Liver (tissue), 9 donors: ENCODE results near the gene INPP5A. TPM values are rescaled to one million over a fixed set of nuclear protein-coding genes. Genes with fewer than 3 reads are reported as not detected.

ENCODE experiments used
- DNase-seq: peaks from one replicate; pipeline ENCODE4 v3.0.0-alpha.2; 2017; ENCODE audit warnings: low spot score
- H3K27ac ChIP-seq, 2 donors: one replicate each; pipeline ENCODE4 v1.7.0; 2013; ENCODE audit warnings: inconsistent platforms in 2 of 2, low read length in 2 of 2, control low read depth in 1 of 2, low read depth in 1 of 2, mild to moderate bottlenecking in 1 of 2
- H3K27me3 ChIP-seq, 4 donors: one replicate each; pipeline versions ENCODE4 v1.6.1 to v1.7.0; 2013; ENCODE audit warnings: low read length in 3 of 4, inconsistent platforms in 1 of 4, mild to moderate bottlenecking in 1 of 4, moderate library complexity in 1 of 4; ENCODE audit not compliant: control insufficient read depth in 4 of 4, insufficient read depth in 4 of 4
- H3K36me3 ChIP-seq, 4 donors: one replicate each; pipeline versions ENCODE4 v1.6.1 to v1.7.0; 2013; ENCODE audit warnings: low read length in 3 of 4, mild to moderate bottlenecking in 3 of 4, low read depth in 1 of 4, moderate library complexity in 1 of 4; ENCODE audit not compliant: control insufficient read depth in 4 of 4, insufficient read depth in 3 of 4
- H3K4me1 ChIP-seq, 4 donors: one replicate each; pipeline versions ENCODE4 v1.6.1 to v1.7.0; 2013; ENCODE audit warnings: low read length in 3 of 4, mild to moderate bottlenecking in 3 of 4, moderate library complexity in 1 of 4; ENCODE audit not compliant: control insufficient read depth in 4 of 4, insufficient read depth in 4 of 4
- H3K4me3 ChIP-seq, 3 donors: one replicate each; pipeline versions ENCODE4 v1.6.1 to v1.7.0; 2013; ENCODE audit warnings: low read length in 3 of 3, control low read depth in 1 of 3, low read depth in 1 of 3, mild to moderate bottlenecking in 1 of 3
- H3K9ac ChIP-seq, 2 donors: one replicate each; pipeline ENCODE4 v1.7.0; 2013; ENCODE audit warnings: low read length in 2 of 2, mild to moderate bottlenecking in 2 of 2, moderate library complexity in 2 of 2, control low read depth in 1 of 2, low read depth in 1 of 2
- H3K9me3 ChIP-seq, 4 donors: one replicate each; pipeline versions ENCODE4 v1.6.1 to v1.7.0; 2013; ENCODE audit warnings: low read length in 3 of 4; ENCODE audit not compliant: control insufficient read depth in 4 of 4
- FOXA1 ChIP-seq: IDR thresholded peaks from 2 replicates; pipeline ENCODE4 v1.6.1; 2016; ENCODE audit warnings: antibody characterized with exemption
- FOXA2 ChIP-seq: IDR thresholded peaks from 2 replicates; pipeline ENCODE4 v1.6.1; 2016; ENCODE audit warnings: antibody characterized with exemption
- GABPA ChIP-seq, 2 donors: IDR thresholded peaks in 1 of 2; conservative IDR thresholded peaks in 1 of 2; 2 replicates each; pipeline ENCODE4 v1.6.1; 2016; ENCODE audit warnings: antibody characterized with exemption in 2 of 2, mild to moderate bottlenecking in 1 of 2, moderate library complexity in 1 of 2
- HNF4A ChIP-seq, 2 donors: conservative IDR thresholded peaks; 2 replicates each; pipeline ENCODE4 v1.6.1; 2016; ENCODE audit warnings: antibody characterized with exemption in 2 of 2, mild to moderate bottlenecking in 2 of 2
- HNF4G ChIP-seq: IDR thresholded peaks from 2 replicates; pipeline ENCODE4 v1.6.1; 2016; ENCODE audit warnings: antibody characterized with exemption
- JUND ChIP-seq, 2 donors: IDR thresholded peaks; 2 replicates each; pipeline ENCODE4 v1.6.1; 2016; ENCODE audit warnings: antibody characterized with exemption in 2 of 2
- NR2F2 ChIP-seq: IDR thresholded peaks from 2 replicates; pipeline ENCODE4 v1.6.1; 2016; ENCODE audit warnings: antibody characterized with exemption
- RAD21 ChIP-seq, 2 donors: IDR thresholded peaks; 2 replicates each; pipeline ENCODE4 v1.6.1; 2016; ENCODE audit warnings: antibody characterized with exemption in 2 of 2, mild to moderate bottlenecking in 2 of 2
- RXRA ChIP-seq, 2 donors: IDR thresholded peaks; 2 replicates each; pipeline ENCODE4 v1.6.1; 2017 to 2018; ENCODE audit warnings: antibody characterized with exemption in 2 of 2, mild to moderate bottlenecking in 1 of 2
- SP1 ChIP-seq: IDR thresholded peaks from 2 replicates; pipeline ENCODE4 v1.6.1; 2018; ENCODE audit warnings: antibody characterized with exemption, mild to moderate bottlenecking
- TAF1 ChIP-seq: conservative IDR thresholded peaks from 2 replicates; pipeline ENCODE4 v1.6.1; 2016; ENCODE audit warnings: antibody characterized with exemption, mild to moderate bottlenecking
- YY1 ChIP-seq: IDR thresholded peaks from 2 replicates; pipeline ENCODE4 v1.6.1; 2016; ENCODE audit warnings: antibody characterized with exemption, mild to moderate bottlenecking
- WGBS: extraction: QIAGEN DNeasy Blood & Tissue Kit; methylation state at CpG from one replicate; pipeline ENCODE4 v1.1.7; 2013; 5-methylcytosine and 5-hydroxymethylcytosine counted together
- polyA plus RNA-seq, 2 donors: library from polyadenylated mRNA; stranded (reverse) in 1 of 2; unstranded in 1 of 2; fragments of 200-250 nt in 1 of 2; fragments of >200 nt in 1 of 2; fragmentation: Nextera tagmentation in 1 of 2; extraction: Ambion mirVana in 1 of 2; gene quantifications; one replicate each; pipeline versions ENCODE4 v1.2.1 to v1.2.3, GENCODE V29; 2013 to 2015
- total RNA-seq, 2 donors: library from RNA; depleted of rRNA; stranded (reverse); fragments of >200 nt; gene quantifications; one replicate each; pipeline ENCODE4 v1.2.3, GENCODE V29; 2014
- TF ChIP-seq, protein P1 (sequence below): IDR thresholded peaks from 2 replicates; pipeline ENCODE4 v1.6.1; 2016; ENCODE audit warnings: antibody characterized with exemption
- TF ChIP-seq, protein P2 (sequence below): fragments of 150-350 bp; IDR thresholded peaks from 2 replicates; pipeline ENCODE4 v1.5.1; 2017; ENCODE audit warnings: improper control_type of control experiment, low read depth, low read length; ENCODE audit not compliant: missing input control
- TF ChIP-seq, protein P3 (sequence below): IDR thresholded peaks from 2 replicates; pipeline ENCODE4 v1.6.1; 2016; ENCODE audit warnings: antibody characterized with exemption, mild to moderate bottlenecking
- TF ChIP-seq, protein P4 (sequence below): IDR thresholded peaks from 2 replicates; pipeline ENCODE4 v1.6.1; 2016; ENCODE audit warnings: antibody characterized with exemption
- TF ChIP-seq, protein P5 (sequence below): IDR thresholded peaks from 2 replicates; pipeline ENCODE4 v1.6.1; 2016; ENCODE audit warnings: antibody characterized with exemption
- donor health status: healthy.
- donor health status: healthy.
- donor health status: healthy.
- donor health status: healthy.
- donor health status: healthy.

Gene INPP5A
- total and polyA plus RNA-seq, 4 donors: 4.3 to 26.5 (median 10.9) TPM

DNA sequence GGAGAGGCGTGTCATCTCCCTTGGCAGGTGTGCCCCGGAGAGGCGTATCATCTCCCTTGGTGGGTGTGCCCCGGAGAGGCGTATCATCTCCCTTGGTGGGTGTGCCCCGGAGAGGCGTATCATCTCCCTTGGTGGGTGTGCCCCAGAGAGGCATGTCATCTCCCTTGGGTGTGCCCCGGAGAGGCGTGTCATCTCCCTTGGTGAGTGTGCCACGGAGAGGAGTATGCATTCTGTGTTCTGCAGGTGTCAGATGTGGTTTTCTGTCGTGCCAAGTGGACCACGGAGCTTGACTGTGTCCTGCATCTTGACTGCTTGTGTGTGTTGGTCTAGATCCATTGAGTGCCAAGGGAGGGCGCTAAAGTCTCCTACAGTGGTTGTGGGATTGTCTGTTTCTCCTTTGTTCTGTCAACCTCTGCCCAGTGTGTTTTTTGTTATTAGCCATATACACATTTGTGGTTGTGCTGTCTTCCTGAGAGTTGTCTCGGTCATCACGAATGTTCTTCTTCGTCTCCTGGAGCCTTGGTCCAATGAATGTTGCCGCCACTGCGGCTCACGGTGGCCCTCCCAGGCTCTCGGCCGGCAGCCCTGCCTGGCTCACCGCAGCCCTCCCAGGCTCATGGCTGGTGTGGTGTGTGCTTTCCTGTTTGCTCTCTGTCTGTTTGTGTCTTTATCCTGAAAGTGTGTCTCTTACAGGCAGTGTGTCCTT lies 96.8 kb downstream of the INPP5A start:
- H3K9ac ChIP-seq: no peak overlapping the region
- H3K27ac ChIP-seq: no peak overlapping the region
- DNase-seq: no peak
- TF ChIP-seq, protein P1, sequence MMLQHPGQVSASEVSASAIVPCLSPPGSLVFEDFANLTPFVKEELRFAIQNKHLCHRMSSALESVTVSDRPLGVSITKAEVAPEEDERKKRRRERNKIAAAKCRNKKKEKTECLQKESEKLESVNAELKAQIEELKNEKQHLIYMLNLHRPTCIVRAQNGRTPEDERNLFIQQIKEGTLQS: no peak
- TF ChIP-seq RXRA (IDR thresholded peaks at IDR 0.05) (no peak), HNF4G (no peak), RAD21 (IDR thresholded peaks at IDR 0.05) (no peak), NR2F2 (no peak), FOXA1 (no peak), FOXA2 (no peak), TAF1 (no peak), JUND (IDR thresholded peaks at IDR 0.05) (no peak), GABPA (IDR thresholded peaks at IDR 0.05 in 1 of 2, conservative IDR thresholded peaks at IDR 0.05 in 1 of 2) (no peak), YY1 (no peak), SP1 (no peak)
- TF ChIP-seq, protein P2, sequence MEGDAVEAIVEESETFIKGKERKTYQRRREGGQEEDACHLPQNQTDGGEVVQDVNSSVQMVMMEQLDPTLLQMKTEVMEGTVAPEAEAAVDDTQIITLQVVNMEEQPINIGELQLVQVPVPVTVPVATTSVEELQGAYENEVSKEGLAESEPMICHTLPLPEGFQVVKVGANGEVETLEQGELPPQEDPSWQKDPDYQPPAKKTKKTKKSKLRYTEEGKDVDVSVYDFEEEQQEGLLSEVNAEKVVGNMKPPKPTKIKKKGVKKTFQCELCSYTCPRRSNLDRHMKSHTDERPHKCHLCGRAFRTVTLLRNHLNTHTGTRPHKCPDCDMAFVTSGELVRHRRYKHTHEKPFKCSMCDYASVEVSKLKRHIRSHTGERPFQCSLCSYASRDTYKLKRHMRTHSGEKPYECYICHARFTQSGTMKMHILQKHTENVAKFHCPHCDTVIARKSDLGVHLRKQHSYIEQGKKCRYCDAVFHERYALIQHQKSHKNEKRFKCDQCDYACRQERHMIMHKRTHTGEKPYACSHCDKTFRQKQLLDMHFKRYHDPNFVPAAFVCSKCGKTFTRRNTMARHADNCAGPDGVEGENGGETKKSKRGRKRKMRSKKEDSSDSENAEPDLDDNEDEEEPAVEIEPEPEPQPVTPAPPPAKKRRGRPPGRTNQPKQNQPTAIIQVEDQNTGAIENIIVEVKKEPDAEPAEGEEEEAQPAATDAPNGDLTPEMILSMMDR: no peak
- TF ChIP-seq, protein P3, sequence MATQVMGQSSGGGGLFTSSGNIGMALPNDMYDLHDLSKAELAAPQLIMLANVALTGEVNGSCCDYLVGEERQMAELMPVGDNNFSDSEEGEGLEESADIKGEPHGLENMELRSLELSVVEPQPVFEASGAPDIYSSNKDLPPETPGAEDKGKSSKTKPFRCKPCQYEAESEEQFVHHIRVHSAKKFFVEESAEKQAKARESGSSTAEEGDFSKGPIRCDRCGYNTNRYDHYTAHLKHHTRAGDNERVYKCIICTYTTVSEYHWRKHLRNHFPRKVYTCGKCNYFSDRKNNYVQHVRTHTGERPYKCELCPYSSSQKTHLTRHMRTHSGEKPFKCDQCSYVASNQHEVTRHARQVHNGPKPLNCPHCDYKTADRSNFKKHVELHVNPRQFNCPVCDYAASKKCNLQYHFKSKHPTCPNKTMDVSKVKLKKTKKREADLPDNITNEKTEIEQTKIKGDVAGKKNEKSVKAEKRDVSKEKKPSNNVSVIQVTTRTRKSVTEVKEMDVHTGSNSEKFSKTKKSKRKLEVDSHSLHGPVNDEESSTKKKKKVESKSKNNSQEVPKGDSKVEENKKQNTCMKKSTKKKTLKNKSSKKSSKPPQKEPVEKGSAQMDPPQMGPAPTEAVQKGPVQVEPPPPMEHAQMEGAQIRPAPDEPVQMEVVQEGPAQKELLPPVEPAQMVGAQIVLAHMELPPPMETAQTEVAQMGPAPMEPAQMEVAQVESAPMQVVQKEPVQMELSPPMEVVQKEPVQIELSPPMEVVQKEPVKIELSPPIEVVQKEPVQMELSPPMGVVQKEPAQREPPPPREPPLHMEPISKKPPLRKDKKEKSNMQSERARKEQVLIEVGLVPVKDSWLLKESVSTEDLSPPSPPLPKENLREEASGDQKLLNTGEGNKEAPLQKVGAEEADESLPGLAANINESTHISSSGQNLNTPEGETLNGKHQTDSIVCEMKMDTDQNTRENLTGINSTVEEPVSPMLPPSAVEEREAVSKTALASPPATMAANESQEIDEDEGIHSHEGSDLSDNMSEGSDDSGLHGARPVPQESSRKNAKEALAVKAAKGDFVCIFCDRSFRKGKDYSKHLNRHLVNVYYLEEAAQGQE: no peak
- TF ChIP-seq, protein P4, sequence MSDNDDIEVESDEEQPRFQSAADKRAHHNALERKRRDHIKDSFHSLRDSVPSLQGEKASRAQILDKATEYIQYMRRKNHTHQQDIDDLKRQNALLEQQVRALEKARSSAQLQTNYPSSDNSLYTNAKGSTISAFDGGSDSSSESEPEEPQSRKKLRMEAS: no peak
- no peaks in the 10 kb centered on the region for H3K36me3 ChIP-seq
- WGBS: 89% methylated on average over 22 of the region's 22 CpGs
- H3K4me3 ChIP-seq: no peak overlapping the region
- peaks cover 0 to 12% (median 6%) of the 10 kb centered on the region in 4 donors for H3K4me1 ChIP-seq
- H3K9me3 ChIP-seq: no peaks in the 10 kb centered on the region
- H3K27me3 ChIP-seq: no peaks in the 10 kb centered on the region

DNA sequence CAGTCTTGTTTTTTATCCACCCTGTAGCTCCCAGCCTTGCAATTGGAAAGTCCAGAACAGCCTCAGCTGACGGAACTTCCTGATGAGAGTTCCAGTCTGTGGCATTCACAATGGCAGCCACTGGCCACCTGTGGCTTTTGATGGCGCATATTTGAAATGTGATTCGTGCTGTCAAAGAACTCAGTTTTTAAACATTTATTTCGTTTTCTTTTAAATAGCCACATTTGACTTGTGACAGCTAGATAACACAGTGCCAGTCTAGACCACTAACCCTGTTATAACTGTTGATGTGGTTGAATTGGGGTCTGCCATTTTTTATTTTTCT lies 97.3 kb downstream of the INPP5A start:
- Histone ChIP-seq H3K9ac (no peak overlapping the region), H3K36me3 (no peaks in the 10 kb centered on the region), H3K27ac (no peak overlapping the region), H3K27me3 (no peaks in the 10 kb centered on the region), H3K4me1 (peaks cover 0 to 9% (median 6%) of the 10 kb centered on the region in 4 donors), H3K4me3 (no peak overlapping the region), H3K9me3 (no peaks in the 10 kb centered on the region)
- 91% methylated on average over 4 of the region's 4 CpGs for WGBS
- TF ChIP-seq FOXA2 (no peak), GABPA (IDR thresholded peaks at IDR 0.05 in 1 of 2, conservative IDR thresholded peaks at IDR 0.05 in 1 of 2) (no peak), SP1 (no peak), RXRA (IDR thresholded peaks at IDR 0.05) (no peak), HNF4A (conservative IDR thresholded peaks at IDR 0.05) (no peak), JUND (IDR thresholded peaks at IDR 0.05) (no peak)
- TF ChIP-seq, protein P5, sequence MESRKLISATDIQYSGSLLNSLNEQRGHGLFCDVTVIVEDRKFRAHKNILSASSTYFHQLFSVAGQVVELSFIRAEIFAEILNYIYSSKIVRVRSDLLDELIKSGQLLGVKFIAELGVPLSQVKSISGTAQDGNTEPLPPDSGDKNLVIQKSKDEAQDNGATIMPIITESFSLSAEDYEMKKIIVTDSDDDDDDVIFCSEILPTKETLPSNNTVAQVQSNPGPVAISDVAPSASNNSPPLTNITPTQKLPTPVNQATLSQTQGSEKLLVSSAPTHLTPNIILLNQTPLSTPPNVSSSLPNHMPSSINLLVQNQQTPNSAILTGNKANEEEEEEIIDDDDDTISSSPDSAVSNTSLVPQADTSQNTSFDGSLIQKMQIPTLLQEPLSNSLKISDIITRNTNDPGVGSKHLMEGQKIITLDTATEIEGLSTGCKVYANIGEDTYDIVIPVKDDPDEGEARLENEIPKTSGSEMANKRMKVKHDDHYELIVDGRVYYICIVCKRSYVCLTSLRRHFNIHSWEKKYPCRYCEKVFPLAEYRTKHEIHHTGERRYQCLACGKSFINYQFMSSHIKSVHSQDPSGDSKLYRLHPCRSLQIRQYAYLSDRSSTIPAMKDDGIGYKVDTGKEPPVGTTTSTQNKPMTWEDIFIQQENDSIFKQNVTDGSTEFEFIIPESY: no peak
- TF ChIP-seq, protein P2: no peak
- TF ChIP-seq, protein P3: no peak
- no peak for DNase-seq
